ENCODE results near the gene RIT2.

DNA sequence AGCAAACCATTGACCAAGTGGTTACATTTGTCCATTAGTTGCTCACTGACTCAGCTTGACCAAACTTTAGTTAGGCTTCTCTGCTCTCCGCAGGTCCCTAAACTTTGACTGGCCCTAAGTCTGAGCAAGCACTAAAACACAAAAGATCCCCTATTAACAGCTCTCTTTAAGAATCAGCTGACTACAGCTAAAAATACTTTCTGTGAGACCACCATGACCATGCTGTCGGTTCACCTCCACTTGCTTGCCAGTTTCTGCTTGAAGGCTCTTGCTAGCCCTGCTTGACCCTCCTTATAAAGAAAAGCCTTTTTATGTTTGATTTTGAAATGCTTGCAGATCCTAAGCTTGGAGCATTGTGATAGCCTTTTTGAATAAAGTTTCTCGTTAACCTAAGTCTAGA is 40.4 kb upstream of the RIT2 start:
- TF ChIP-seq, protein P1, sequence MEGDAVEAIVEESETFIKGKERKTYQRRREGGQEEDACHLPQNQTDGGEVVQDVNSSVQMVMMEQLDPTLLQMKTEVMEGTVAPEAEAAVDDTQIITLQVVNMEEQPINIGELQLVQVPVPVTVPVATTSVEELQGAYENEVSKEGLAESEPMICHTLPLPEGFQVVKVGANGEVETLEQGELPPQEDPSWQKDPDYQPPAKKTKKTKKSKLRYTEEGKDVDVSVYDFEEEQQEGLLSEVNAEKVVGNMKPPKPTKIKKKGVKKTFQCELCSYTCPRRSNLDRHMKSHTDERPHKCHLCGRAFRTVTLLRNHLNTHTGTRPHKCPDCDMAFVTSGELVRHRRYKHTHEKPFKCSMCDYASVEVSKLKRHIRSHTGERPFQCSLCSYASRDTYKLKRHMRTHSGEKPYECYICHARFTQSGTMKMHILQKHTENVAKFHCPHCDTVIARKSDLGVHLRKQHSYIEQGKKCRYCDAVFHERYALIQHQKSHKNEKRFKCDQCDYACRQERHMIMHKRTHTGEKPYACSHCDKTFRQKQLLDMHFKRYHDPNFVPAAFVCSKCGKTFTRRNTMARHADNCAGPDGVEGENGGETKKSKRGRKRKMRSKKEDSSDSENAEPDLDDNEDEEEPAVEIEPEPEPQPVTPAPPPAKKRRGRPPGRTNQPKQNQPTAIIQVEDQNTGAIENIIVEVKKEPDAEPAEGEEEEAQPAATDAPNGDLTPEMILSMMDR (IDR thresholded peaks at IDR 0.05; ENCODE audit: low read length) = no peak
- TF ChIP-seq EZH2 (IDR thresholded peaks at IDR 0.05; ENCODE audit: borderline replicate concordance, low read length) = no peak

Measured in OCI-LY1 (cell line).